CD14-positive monocyte (primary cell): ENCODE measurements around the gene ITFG2. TPM values are rescaled to one million over a fixed set of nuclear protein-coding genes. Genes with fewer than 3 reads are reported as not detected.

Source experiments
- DNase-seq, 3 donors: peaks; one replicate each; pipeline ENCODE4 v3.0.0-alpha.2; 2011 to 2022
- H2AFZ ChIP-seq: 2 replicates; pipeline ENCODE4 v1.6.0; 2012; ENCODE audit warnings: mild to moderate bottlenecking, low read depth, low read length, inconsistent platforms; ENCODE audit not compliant: insufficient read depth, poor library complexity, severe bottlenecking
- H3K27ac ChIP-seq, 2 donors: 1 replicate in 1 of 2; 2 replicates in 1 of 2; pipeline ENCODE4 v1.5.1; 2012 to 2013; ENCODE audit warnings: low read length in 2 of 2, control low read depth in 1 of 2, inconsistent platforms in 1 of 2, low read depth in 1 of 2, mild to moderate bottlenecking in 1 of 2
- H3K27me3 ChIP-seq, 2 donors: one replicate each; pipeline versions ENCODE4 v1.6.0 to v1.6.1; 2011 to 2013; ENCODE audit warnings: low read length in 2 of 2; ENCODE audit not compliant: control insufficient read depth in 2 of 2, insufficient read depth in 2 of 2
- H3K36me3 ChIP-seq, 2 donors: replicated peaks in 1 of 2; 1 replicate in 1 of 2; 2 replicates in 1 of 2; pipeline versions ENCODE4 v1.5.1 to v1.6.1; 2012 to 2013; ENCODE audit warnings: low read length in 2 of 2, control low read depth in 1 of 2, inconsistent platforms in 1 of 2, mild to moderate bottlenecking in 1 of 2; ENCODE audit not compliant: insufficient read depth in 2 of 2, control insufficient read depth in 1 of 2
- H3K4me1 ChIP-seq, 2 donors: 1 replicate in 1 of 2; 2 replicates in 1 of 2; pipeline versions ENCODE4 v1.5.1 to v1.6.1; 2012 to 2013; ENCODE audit warnings: low read length in 2 of 2, control low read depth in 1 of 2, inconsistent platforms in 1 of 2, mild to moderate bottlenecking in 1 of 2, moderate library complexity in 1 of 2; ENCODE audit not compliant: insufficient read depth in 2 of 2, control insufficient read depth in 1 of 2
- H3K4me2 ChIP-seq: replicated peaks from 2 replicates; pipeline ENCODE3; 2012; ENCODE audit warnings: low read length, moderate library complexity, mild to moderate bottlenecking; ENCODE audit not compliant: poor library complexity, severe bottlenecking; ENCODE audit errors: extremely low read depth
- H3K4me3 ChIP-seq, 3 experiments: fragments of 200-600 bp in 1 of 3; sonication (generic) in 1 of 3; replicated peaks in 1 of 3; 1 replicate in 2 of 3; 2 replicates in 1 of 3; pipeline ENCODE4 v1.5.1; 2011 to 2013; ENCODE audit warnings: low read length in 3 of 3, mild to moderate bottlenecking in 3 of 3, control low read depth in 2 of 3, low read depth in 2 of 3, inconsistent platforms in 1 of 3, moderate library complexity in 1 of 3
- H3K79me2 ChIP-seq: 2 replicates; pipeline ENCODE4 v1.6.0; 2012; ENCODE audit warnings: mild to moderate bottlenecking, control low read depth, inconsistent platforms, low read length, moderate library complexity; ENCODE audit not compliant: insufficient read depth
- H3K9ac ChIP-seq: 2 replicates; pipeline ENCODE4 v1.6.0; 2017; ENCODE audit warnings: low read length, mild to moderate bottlenecking; ENCODE audit not compliant: insufficient read depth, poor library complexity, severe bottlenecking
- H3K9me3 ChIP-seq, 2 donors: replicated peaks in 1 of 2; 1 replicate in 1 of 2; 2 replicates in 1 of 2; pipeline versions ENCODE4 v1.5.1 to v1.6.1; 2012 to 2013; ENCODE audit warnings: low read length in 2 of 2, control low read depth in 1 of 2; ENCODE audit not compliant: control insufficient read depth in 1 of 2, insufficient read depth in 1 of 2
- H4K20me1 ChIP-seq: 2 replicates; pipeline ENCODE4 v1.6.0; 2012; ENCODE audit warnings: mild to moderate bottlenecking, low read length, control low read depth, moderate library complexity; ENCODE audit not compliant: insufficient read depth
- H3K27ac Mint-ChIP-seq, 7 donors: one replicate each; pipeline ENCODE4 v1.8.0; 2020; ENCODE audit warnings: mild to moderate bottlenecking in 7 of 7, mixed read lengths in 7 of 7, moderate library complexity in 6 of 7, inconsistent platforms in 2 of 7
- H3K27me3 Mint-ChIP-seq, 3 donors: one replicate each; pipeline ENCODE4 v1.8.0; 2021 to 2022; ENCODE audit warnings: low read depth in 3 of 3, mild to moderate bottlenecking in 3 of 3, mixed read lengths in 3 of 3, moderate library complexity in 3 of 3, inconsistent platforms in 1 of 3
- H3K36me3 Mint-ChIP-seq, 2 donors: one replicate each; pipeline ENCODE4 v1.8.0; 2020; ENCODE audit warnings: mixed read lengths in 2 of 2, inconsistent platforms in 1 of 2, mild to moderate bottlenecking in 1 of 2
- H3K4me1 Mint-ChIP-seq: one replicate; pipeline ENCODE4 v1.8.0; 2020; ENCODE audit warnings: mild to moderate bottlenecking, mixed read lengths
- H3K4me3 Mint-ChIP-seq, 2 donors: one replicate each; pipeline ENCODE4 v1.8.0; 2020; ENCODE audit warnings: mild to moderate bottlenecking in 2 of 2, mixed read lengths in 2 of 2, moderate library complexity in 1 of 2
- H3K9me3 Mint-ChIP-seq, 7 donors: one replicate each; pipeline ENCODE4 v1.8.0; 2020 to 2022; ENCODE audit warnings: mixed read lengths in 7 of 7, mild to moderate bottlenecking in 6 of 7, moderate library complexity in 6 of 7, inconsistent platforms in 2 of 7
- CTCF ChIP-seq: fragments of 200-600 bp; IDR thresholded peaks from one replicate; pipeline ENCODE4 v1.8.0; 2022; ENCODE audit warnings: antibody characterized with exemption, mild to moderate bottlenecking
- WGBS: methylation state at CpG from one replicate; pipeline ENCODE4 v1.1.5; 2013; ENCODE audit warnings: missing lambda C conversion rate; ENCODE audit not compliant: insufficient coverage; 5-methylcytosine and 5-hydroxymethylcytosine counted together
- intact Hi-C, 2 donors: fragments of 100-400 bp; cut with micrococcal nuclease; formaldehyde crosslinking; loops; one replicate each; pipeline versions ENCODE4 v1.15.0 to v1.15.1; 2023
- polyA plus RNA-seq, 3 donors: library from polyadenylated mRNA; depleted of rRNA in 1 of 3; unstranded in 2 of 3; stranded (reverse) in 1 of 3; fragments of 300-500 nt in 2 of 3; fragments of >200 nt in 1 of 3; fragmentation: Illumina TruSeq in 2 of 3; gene quantifications; 1 replicate in 2 of 3; 2 replicates in 1 of 3; pipeline ENCODE4 v1.2.3, GENCODE V29; 2012 to 2021

The ITFG2 gene
- polyA plus RNA-seq, 3 donors = 19.1 to 51.2 (median 24.0) TPM

GRCh38 chr12:2853626-2854025 lies 41.2 kb downstream of the ITFG2 start:
- Histone ChIP-seq H3K27ac (no peak overlapping the region), H4K20me1 (no peaks in the 10 kb centered on the region), H3K4me2 (no peak overlapping the region), H3K4me1 (no peaks in the 10 kb centered on the region), H3K9ac (no peak overlapping the region), H3K4me3 (no peak overlapping the region), H3K9me3 (no peaks in the 10 kb centered on the region), H2AFZ (no peak overlapping the region), H3K36me3 (peaks cover 16 to 19% of the 10 kb centered on the region in 2 donors), H3K79me2 (no peaks in the 10 kb centered on the region), H3K27me3 (no peaks in the 10 kb centered on the region)
- H3K27me3 Mint-ChIP-seq = peaks cover 0 to 2% (median 1%) of the 10 kb centered on the region in 3 donors
- intact Hi-C loops = loop anchor here (2.0 to 10.0 kb wide), 4 partner anchors 91 to 191 kb away; no protein-coding TSS in a partner anchor
- H3K36me3 Mint-ChIP-seq = peaks cover 17 to 35% of the 10 kb centered on the region in 2 donors
- WGBS = 18% methylated on average over 6 of the region's 11 CpGs
- peaks cover 4% of the 10 kb centered on the region for H3K4me1 Mint-ChIP-seq
- peak; percentile 13 to 37 (median 20) for DNase-seq
- peak; percentile 72 for TF ChIP-seq CTCF
- H3K4me3 Mint-ChIP-seq = no peak overlapping the region
- H3K9me3 Mint-ChIP-seq = peaks cover 0 to 2% (median 0%) of the 10 kb centered on the region in 7 donors
- H3K27ac Mint-ChIP-seq = peak overlapping the region in 1 of 7 donors; percentile 55

GRCh38 chr12:2854669-2855453 lies 42.4 kb downstream of the ITFG2 start:
- Histone ChIP-seq H3K36me3 (peaks cover 20 to 32% of the 10 kb centered on the region in 2 donors), H3K9me3 (no peaks in the 10 kb centered on the region), H3K9ac (no peak overlapping the region), H3K79me2 (no peaks in the 10 kb centered on the region), H3K27me3 (no peaks in the 10 kb centered on the region), H3K4me2 (no peak overlapping the region), H3K27ac (no peak overlapping the region), H2AFZ (no peak overlapping the region), H3K4me3 (no peak overlapping the region), H4K20me1 (no peaks in the 10 kb centered on the region), H3K4me1 (no peaks in the 10 kb centered on the region)
- no peak for TF ChIP-seq CTCF
- Mint-ChIP-seq H3K4me1 (peaks cover 4% of the 10 kb centered on the region), H3K36me3 (peaks cover 28 to 47% of the 10 kb centered on the region in 2 donors), H3K27ac (no peak overlapping the region), H3K4me3 (no peak overlapping the region), H3K9me3 (peaks cover 0 to 2% (median 0%) of the 10 kb centered on the region in 7 donors), H3K27me3 (peaks cover 0 to 2% (median 1%) of the 10 kb centered on the region in 3 donors)
- DNase-seq = no peak
- 94% methylated on average over 16 of the region's 25 CpGs for WGBS
- intact Hi-C loops = loop anchor here (10.0 kb wide), 3 partner anchors 90 to 190 kb away; no protein-coding TSS in a partner anchor
